DND-41 (cell line): ENCODE data around the gene TCF21.

Source experiments
- ATAC-seq: fragments of 200-7000 bp; cut with Tn5 transposase; 3 replicates; pipeline ENCODE4 v1.9.1; 2021; ENCODE audit warnings: low read depth; ENCODE audit not compliant: insufficient read depth
- DNase-seq: peaks from one replicate; pipeline ENCODE4 v3.0.0-alpha.2; 2020
- H2AFZ ChIP-seq: 2 replicates; pipeline ENCODE4 v1.6.0; 2012; ENCODE audit warnings: low read depth, low read length
- H3K27ac ChIP-seq: 2 replicates; pipeline ENCODE4 v1.5.1; 2012; ENCODE audit warnings: low read length, inconsistent platforms
- H3K27me3 ChIP-seq: fragments of 200-600 bp; sonication (generic); 2 replicates; pipeline ENCODE4 v1.6.0; 2012; ENCODE audit warnings: low read length, mild to moderate bottlenecking, inconsistent platforms; ENCODE audit not compliant: insufficient read depth, poor library complexity
- H3K36me3 ChIP-seq: 2 replicates; pipeline ENCODE4 v1.5.1; 2012; ENCODE audit warnings: low read length, inconsistent platforms; ENCODE audit not compliant: insufficient read depth
- H3K4me1 ChIP-seq: 2 replicates; pipeline ENCODE4 v1.5.1; 2012; ENCODE audit warnings: mild to moderate bottlenecking, low read length; ENCODE audit not compliant: insufficient read depth
- H3K4me2 ChIP-seq: 2 replicates; pipeline ENCODE4 v1.6.0; 2012; ENCODE audit warnings: mild to moderate bottlenecking, moderate library complexity, low read length, inconsistent platforms; ENCODE audit not compliant: insufficient read depth
- H3K4me3 ChIP-seq, 2 experiments: fragments of 200-600 bp in 1 of 2; shearing (Covaris generic) in 1 of 2; 2 replicates each; pipeline ENCODE4 v1.5.1; 2012 to 2016; ENCODE audit warnings: inconsistent platforms in 2 of 2, low read length in 2 of 2, mild to moderate bottlenecking in 2 of 2, low read depth in 1 of 2, moderate library complexity in 1 of 2
- H3K79me2 ChIP-seq: 2 replicates; pipeline ENCODE4 v1.6.0; 2012; ENCODE audit warnings: low read length, inconsistent platforms; ENCODE audit not compliant: insufficient read depth
- H3K9ac ChIP-seq: 2 replicates; pipeline ENCODE4 v1.6.0; 2012; ENCODE audit warnings: low read depth, mild to moderate bottlenecking, inconsistent platforms, low read length, moderate library complexity
- H3K9me3 ChIP-seq: 2 replicates; pipeline ENCODE4 v1.5.1; 2012; ENCODE audit warnings: low read length, moderate library complexity, mild to moderate bottlenecking, inconsistent platforms; ENCODE audit not compliant: insufficient read depth, severe bottlenecking
- H4K20me1 ChIP-seq: 2 replicates; pipeline ENCODE4 v1.6.0; 2012; ENCODE audit warnings: low read length; ENCODE audit not compliant: insufficient read depth
- EZH2 ChIP-seq: IDR thresholded peaks from 3 replicates; pipeline ENCODE4 v1.6.1; 2012; ENCODE audit warnings: borderline replicate concordance, low read depth, mild to moderate bottlenecking, moderate library complexity, low read length, inconsistent platforms; ENCODE audit not compliant: severe bottlenecking
- TF ChIP-seq, protein P1 (sequence below): IDR thresholded peaks from 2 replicates; pipeline ENCODE4 v1.5.1; 2012; ENCODE audit warnings: borderline replicate concordance, low read length, moderate library complexity, mild to moderate bottlenecking; ENCODE audit not compliant: poor library complexity, severe bottlenecking; ENCODE audit errors: extremely low read depth

Gene TCF21

DNA sequence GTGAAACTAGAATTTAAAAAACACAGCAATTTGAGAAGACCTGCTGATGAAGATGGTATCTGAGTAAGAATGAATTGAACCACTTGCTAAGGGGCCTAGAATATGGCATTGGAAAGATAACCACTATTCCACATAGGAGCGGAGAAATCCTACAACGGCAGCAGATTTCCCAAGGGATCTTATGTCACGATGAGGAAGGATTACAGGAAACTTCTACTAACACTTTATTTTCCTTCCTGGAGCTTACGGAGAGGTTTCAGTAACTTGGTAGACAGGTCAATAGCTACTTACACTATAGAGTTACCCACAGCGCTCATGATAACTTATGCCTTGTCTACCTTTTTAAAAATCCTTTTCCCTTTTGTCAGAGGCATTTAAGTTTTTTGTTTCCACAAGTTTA is 11.8 kb upstream of the TCF21 start:
- DNase-seq, result no peak
- H3K4me3 ChIP-seq, result no peak overlapping the region
- TF ChIP-seq, protein P1, sequence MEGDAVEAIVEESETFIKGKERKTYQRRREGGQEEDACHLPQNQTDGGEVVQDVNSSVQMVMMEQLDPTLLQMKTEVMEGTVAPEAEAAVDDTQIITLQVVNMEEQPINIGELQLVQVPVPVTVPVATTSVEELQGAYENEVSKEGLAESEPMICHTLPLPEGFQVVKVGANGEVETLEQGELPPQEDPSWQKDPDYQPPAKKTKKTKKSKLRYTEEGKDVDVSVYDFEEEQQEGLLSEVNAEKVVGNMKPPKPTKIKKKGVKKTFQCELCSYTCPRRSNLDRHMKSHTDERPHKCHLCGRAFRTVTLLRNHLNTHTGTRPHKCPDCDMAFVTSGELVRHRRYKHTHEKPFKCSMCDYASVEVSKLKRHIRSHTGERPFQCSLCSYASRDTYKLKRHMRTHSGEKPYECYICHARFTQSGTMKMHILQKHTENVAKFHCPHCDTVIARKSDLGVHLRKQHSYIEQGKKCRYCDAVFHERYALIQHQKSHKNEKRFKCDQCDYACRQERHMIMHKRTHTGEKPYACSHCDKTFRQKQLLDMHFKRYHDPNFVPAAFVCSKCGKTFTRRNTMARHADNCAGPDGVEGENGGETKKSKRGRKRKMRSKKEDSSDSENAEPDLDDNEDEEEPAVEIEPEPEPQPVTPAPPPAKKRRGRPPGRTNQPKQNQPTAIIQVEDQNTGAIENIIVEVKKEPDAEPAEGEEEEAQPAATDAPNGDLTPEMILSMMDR, result no peak
- no peak for TF ChIP-seq EZH2
- H3K4me1 ChIP-seq, result no peaks in the 10 kb centered on the region
- no peaks in the 10 kb centered on the region for H3K36me3 ChIP-seq
- no peak overlapping the region for H3K27ac ChIP-seq
- H3K79me2 ChIP-seq, result no peaks in the 10 kb centered on the region
- peaks cover 3% of the 10 kb centered on the region for H3K27me3 ChIP-seq
- no peaks in the 10 kb centered on the region for H4K20me1 ChIP-seq
- no peaks in the 10 kb centered on the region for H3K9me3 ChIP-seq
- ATAC-seq, result no peak
- H2AFZ ChIP-seq, result no peak overlapping the region
- H3K4me2 ChIP-seq, result no peak overlapping the region
- H3K9ac ChIP-seq, result no peak overlapping the region

DNA sequence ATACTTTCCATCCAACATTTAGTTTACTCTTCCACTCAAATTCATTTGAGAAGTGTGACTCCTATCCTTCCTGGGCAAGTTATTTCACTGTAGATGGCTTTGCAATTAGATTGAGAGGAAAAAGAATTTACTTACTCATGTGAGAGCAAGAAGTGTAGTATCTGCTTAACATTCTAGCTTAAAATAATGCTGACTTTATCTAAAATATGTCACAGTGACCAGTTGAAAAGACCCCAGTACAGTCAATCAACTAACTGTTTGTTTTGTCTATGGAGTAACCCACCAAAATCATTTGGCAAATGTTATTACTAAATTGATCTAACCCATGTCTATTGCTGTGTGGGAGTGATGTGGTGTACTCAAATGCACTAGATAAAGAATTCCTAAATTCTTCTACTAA is 8.9 kb upstream of the TCF21 start:
- Histone ChIP-seq H3K9ac (no peak overlapping the region), H4K20me1 (no peaks in the 10 kb centered on the region), H3K4me1 (no peaks in the 10 kb centered on the region), H3K27me3 (peaks cover 3% of the 10 kb centered on the region), H3K27ac (no peak overlapping the region), H3K79me2 (no peaks in the 10 kb centered on the region), H3K4me2 (no peak overlapping the region), H3K4me3 (no peak overlapping the region), H2AFZ (no peak overlapping the region), H3K9me3 (no peaks in the 10 kb centered on the region), H3K36me3 (no peaks in the 10 kb centered on the region)
- ATAC-seq, result no peak
- DNase-seq, result no peak
- TF ChIP-seq, protein P1, result no peak
- no peak for TF ChIP-seq EZH2

DNA sequence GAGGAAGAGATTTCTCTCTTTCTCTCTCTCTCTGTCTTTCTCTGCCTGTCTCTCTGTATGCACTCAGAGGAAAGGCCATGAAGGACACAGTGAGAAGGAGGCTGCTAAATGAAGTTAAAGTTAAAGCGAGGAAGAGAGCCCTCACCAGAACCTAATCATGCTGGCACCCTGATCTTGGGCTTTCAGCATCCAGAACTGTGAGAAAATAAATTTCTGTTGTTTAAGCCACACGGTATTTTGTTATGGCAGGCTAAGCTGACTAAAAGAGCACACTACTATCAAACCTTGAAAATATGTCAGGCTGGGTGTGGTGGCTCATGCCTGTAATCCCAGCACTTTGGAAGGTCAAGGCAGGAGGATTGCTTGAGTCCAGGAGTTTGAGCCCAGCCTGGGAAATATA is 8.0 kb upstream of the TCF21 start:
- H2AFZ ChIP-seq, result no peak overlapping the region
- H3K36me3 ChIP-seq, result no peaks in the 10 kb centered on the region
- H3K4me1 ChIP-seq, result no peaks in the 10 kb centered on the region
- no peak overlapping the region for H3K4me3 ChIP-seq
- no peak overlapping the region for H3K4me2 ChIP-seq
- no peaks in the 10 kb centered on the region for H4K20me1 ChIP-seq
- ATAC-seq (no peak), DNase-seq (no peak)
- H3K79me2 ChIP-seq, result no peaks in the 10 kb centered on the region
- H3K27ac ChIP-seq, result no peak overlapping the region
- no peak overlapping the region for H3K9ac ChIP-seq
- peaks cover 3% of the 10 kb centered on the region for H3K27me3 ChIP-seq
- no peaks in the 10 kb centered on the region for H3K9me3 ChIP-seq
- TF ChIP-seq EZH2, result no peak
- TF ChIP-seq, protein P1, result no peak
